GM19240 (cell line): ENCODE data around the gene NDUFA6.
"Not testable (repeated sequence)": the region's sequence is repeated elsewhere in the genome, so short reads cannot be mapped to it uniquely, and the experiment has no call there.

Source experiments
- DNase-seq: peaks from one replicate; pipeline ENCODE4 v3.0.0; 2011; ENCODE audit warnings: low spot score; ENCODE audit not compliant: insufficient read length

NDUFA6 gene

DNA sequence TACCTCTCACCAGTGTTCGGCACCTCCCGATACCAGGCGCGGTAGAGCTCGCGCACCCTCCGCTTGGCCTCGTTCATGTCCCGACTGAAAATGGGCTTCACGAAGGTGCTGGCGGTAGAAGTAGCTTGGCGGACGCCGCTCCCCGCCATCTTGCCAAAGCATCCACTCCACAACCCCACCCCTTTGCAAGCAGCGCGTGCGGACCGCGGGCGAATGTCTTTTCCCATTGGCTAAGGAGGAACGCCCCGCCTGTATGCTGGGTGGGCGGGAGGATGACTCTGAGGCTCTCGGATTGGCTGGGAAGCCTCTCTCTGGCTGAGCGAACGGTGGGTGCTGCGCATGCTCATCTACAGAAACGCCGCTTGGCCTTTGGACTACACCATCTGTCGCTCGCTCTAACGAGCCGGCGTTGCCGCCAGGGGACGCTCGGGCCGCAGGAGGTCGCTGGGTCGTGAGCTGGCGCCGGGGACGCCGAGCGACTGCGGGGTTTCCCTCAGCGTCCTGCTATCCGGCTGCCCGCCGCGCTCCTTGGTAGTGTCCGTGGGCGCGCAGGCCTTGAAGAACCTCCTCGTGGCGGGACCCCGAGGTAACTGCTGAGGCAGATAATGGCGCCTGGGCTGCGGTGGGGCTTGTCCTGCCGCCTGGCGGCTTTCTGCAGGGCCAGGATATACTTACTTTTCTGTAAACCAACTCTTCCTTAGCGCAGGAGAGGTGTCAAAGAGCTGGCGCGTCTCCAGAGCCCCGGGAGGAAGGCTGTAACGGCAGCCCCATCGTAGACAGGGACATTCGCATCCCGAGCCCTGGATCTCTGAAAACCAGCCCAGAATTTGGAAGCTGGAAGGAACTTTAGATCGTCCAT lies at the start of gene NDUFA6:
Gene NDUFA6, minus strand, starts transcription at position 177 of the 859 bp plus-strand sequence. Its CDS starts 28 bp downstream, at position 149.
- peak; percentile 90 for DNase-seq

DNA sequence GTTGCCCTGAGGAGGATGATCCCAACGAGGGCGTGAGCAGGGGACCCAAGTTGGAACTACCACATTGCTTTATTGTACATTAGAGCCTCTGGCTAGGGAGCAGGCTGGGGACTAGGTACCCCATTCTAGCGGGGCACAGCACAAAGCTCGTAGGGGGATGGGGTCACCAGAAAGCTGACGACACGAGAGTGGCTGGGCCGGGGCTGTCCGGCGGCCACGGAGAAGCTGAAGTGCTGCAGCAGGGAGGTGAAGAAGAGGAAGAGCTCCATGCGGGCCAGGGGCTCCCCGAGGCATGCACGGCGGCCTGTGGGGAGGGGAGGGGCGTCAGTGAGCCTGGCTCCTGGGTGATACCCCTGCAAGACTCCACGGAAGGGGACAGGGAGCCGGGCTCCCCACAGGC lies 49.6 kb upstream of the NDUFA6 start:
- not testable (repeated sequence) for DNase-seq

DNA sequence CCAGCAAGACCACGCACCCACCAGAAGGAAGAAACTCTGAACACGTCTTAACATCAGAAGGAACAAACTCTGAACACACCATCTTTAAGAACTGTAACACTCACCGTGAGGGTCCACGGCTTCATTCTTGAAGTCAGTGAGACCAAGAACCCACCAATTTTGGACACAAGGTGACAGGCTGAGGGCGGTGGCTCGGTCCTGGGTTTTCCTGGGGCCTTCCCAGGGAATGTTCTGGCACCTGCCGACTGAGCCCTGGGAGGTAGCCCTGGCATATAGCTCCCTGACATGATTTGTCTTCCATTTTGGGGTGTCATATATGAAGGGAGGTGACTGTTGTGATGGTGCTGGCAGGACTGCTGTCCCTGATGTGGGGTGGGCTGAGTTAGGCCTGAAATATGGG lies 48.9 kb upstream of the NDUFA6 start:
- not testable (repeated sequence) for DNase-seq

DNA sequence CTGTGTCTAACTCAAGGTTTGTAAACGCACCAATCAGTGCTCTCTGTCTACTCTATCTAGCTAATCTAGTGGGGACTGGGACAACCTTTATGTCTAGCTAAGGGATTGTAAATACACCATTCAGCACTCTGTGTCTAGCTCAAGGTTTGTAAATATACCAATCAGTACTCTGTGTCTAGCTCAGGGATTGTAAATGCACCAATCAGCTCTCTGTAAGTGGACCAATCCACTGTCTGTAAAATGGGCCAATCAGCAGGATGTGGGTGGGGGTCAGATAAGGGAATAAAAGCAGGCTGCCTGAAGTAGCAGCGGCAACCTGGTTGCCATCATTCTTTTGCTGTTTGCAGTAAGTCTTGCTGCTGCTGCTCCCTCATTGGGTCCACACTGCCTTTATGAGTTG lies 48.4 kb upstream of the NDUFA6 start:
- DNase-seq: no peak

DNA sequence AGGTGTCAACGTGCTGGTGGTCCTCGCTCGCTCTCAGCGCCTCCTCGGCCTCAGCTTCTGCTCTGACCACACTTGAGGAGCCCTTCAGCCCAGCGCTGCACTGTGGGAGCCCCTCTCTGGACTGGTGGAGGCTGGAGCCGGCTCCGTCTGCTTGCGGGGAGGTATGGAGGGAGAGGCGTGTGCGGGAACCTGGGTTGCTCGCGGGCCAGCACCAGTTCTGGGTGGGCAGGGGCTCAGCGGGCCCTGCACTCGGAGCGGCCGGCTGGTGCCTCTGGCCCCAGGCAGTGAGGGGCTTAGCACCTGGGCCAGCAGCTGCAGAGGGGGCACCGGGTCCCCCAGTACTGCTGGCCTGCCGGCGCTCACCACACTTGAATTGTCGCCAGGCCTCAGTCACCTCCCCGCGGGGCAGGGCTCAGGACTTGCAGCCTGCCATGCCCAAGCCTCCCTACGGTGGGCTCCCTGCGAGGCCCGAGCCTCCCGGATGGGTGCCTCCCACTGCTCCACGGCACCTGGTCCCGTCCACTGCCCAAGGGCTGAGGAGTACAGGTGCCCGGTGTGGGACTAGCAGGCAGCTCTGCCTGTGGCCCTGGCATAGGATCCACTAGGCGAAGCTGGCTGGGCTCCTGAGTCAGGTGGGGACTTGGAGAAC lies 47.7 kb upstream of the NDUFA6 start:
- DNase-seq: no peak

DNA sequence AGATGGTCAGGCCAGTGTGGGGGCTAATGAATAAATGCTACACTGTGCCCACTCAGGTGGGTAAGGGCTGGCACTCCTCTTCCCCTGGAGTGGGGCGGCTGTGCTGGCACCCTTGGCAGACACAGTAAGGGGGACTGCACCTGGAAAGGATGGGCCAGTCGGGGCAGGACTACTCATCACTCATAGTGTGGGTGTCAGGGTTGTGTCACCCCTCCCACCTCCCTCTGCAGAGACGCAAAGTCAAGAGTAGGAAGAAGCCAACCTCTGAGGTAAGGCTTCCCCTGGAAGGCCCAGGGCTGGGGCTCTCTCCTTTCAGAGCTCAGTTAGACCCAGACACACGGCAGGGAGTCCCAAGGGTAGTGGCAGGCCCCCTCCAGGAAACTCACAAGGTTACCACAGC lies 45.1 kb upstream of the NDUFA6 start:
- DNase-seq: not testable (repeated sequence)

DNA sequence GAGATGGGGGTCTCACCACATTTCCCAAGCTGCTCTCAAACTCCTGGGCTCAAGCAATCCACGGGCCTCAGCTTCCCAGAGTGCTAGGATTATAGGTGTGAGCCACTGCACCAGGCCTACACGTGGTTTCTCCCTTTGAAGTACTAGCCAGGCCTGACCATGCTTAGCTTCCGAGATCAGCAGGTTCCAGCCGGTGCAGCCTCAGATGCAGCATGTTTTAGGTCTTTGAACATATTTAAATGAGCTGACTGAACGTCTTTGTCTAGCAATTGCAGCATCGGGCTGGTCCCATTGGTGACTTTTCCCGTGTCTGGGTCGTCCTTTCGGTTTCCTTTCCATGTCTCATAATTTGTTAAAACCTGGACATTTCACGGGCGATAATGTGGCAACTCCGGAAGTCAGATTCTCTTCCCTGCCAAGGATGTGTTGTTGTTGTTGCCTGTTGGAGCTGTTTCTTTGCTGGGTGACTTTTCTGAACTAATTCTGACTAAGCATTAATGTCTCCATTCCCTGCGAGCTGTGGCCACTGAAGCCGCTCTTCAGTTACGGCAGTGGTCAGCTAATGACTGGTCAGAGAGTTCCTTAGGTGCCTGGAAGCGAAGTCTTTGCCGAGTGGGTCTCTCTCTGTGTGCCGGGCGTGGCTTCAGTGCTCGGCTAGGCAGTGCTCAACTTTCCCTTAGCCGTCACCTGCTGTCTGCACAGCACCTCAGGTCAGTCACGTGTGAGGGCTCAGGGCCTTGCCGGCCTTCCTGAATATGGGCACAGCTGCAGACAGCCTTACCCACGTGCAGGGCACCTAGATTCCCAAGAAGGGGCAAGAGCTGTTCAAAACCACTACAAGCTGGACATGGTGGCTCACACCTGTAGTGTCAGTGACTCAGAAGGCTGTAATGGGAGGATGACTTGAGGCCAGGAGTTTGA lies 43.8 kb upstream of the NDUFA6 start:
- no peak for DNase-seq

DNA sequence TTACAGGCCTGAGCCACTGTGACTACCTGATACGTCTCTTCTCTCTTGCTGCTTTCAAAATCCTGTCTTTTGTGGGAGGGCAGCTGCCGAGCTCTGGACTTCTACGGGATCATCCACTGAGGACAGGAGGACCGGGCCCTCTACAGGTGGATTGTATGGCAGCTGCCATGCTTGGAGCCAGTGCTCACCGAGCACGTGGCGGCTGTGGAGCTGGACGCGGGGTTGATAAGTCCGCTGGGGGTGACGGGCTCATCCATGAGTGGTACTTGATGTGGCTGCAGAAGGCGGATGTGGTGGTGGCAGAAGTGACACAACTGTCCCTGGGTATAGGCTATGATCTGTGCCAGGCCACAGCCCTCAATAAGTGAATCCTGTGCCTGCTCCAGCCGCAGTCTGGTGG lies 41.9 kb upstream of the NDUFA6 start:
- no peak for DNase-seq

DNA sequence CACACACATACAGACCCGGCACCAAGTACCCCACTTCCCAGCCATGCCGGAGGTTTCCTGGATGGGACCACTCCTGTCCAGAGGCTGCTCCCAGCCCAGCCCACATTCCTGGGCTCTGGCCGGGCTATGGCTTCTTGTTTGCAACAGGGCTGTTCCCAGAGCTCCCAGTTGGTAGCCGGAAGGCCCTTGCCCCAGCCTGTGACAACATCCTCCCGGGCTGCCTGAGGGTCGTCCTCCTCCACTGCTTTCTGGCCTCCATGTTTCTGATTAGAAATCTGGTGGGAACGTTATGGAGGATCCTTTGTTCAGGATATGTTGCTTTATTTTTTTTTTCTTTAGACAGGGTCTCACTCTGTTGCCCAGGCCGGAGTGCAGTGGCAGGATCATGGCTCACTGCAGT lies 41.0 kb upstream of the NDUFA6 start:
- DNase-seq: no peak

DNA sequence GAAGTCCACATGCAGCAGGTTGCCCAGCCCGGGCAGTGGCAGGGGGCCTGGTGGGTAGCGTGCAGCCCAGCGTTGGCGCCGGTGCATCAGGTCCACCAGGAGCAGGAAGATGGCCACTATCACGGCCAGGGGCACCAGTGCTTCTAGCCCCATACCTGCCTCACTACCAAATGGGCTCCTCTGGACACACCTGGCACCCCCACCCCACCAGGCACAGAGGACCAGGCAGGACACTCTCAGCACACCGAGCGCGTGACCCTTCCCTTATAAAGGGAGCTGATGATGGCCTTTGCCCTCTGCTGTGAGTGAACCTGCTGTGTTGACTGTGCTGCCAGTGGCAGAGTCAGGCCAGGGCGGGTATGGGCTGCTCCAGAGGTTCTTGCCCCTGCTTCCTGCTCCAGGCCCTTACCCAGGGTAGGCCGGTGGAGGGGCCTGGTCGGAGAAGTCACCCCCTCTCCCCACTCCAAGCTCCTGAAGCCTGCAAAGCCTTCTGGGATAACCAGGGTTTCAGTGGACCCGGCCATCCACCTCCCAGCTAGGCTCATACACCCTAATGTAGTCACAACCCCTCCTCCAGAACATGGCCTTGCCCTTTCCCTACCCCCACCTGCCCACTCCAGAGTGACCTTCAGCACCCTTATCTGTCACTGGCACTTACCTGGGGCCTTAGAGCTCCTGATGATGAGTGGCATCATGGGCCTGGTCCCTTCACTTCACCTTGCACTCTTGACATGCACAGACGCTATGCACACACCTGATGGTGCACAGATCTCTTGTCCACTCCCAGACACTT lies 40.3 kb upstream of the NDUFA6 start, which contains the start of gene CYP2D6:
Gene CYP2D6, minus strand, starts transcription at position 172 of the 793 bp plus-strand sequence. Its CDS starts 19 bp downstream, at position 153.
- DNase-seq: not testable (repeated sequence)

DNA sequence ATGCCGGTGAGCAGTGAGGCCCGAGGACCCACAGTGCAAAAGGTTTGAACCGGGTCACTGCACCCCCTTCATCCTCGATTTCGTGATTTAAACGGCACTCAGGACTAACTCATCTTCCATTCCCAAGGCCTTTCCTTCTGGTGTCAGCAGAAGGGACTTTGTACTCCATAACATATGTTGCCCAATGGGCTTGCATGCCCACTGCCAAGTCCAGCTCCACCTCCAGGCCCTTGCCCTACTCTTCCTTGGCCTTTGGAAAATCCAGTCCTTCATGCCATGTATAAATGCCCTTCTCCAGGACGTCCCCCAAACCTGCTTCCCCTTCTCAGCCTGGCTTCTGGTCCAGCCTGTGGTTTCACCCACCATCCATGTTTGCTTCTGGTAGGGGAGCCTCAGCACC lies 39.6 kb upstream of the NDUFA6 start:
- not testable (repeated sequence) for DNase-seq

DNA sequence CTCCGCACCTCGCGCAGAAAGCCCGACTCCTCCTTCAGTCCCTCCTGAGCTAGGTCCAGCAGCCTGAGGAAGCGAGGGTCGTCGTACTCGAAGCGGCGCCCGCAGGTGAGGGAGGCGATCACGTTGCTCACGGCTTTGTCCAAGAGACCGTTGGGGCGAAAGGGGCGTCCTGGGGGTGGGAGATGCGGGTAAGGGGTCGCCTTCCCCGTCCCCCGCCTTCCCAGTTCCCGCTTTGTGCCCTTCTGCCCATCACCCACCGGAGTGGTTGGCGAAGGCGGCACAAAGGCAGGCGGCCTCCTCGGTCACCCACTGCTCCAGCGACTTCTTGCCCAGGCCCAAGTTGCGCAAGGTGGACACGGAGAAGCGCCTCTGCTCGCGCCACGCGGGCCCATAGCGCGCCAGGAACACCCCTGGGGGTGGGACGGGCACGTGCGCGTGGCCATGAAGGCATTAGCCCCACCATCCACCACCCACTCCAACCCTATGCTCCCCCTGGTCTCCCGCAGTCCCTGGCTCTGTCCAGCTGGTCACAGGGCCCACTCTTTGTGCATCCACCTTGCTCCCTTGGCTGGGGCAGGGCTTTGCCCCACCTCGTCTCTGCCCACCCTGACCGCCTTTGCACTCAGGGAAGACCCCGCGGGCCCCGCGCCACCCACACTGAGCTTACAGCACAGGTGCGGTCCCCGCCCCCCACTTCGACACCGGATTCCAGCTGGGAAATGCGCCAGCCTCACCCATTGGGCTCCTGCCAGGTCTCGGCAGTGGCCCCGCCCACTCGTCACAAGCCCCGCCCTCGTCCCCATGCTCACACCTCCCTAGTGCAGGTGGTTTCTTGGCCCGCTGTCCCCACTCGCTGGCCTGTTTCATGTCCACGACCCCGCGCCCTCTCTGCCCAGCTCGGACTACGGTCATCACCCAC lies 38.5 kb upstream of the NDUFA6 start:
- DNase-seq: not testable (repeated sequence)

DNA sequence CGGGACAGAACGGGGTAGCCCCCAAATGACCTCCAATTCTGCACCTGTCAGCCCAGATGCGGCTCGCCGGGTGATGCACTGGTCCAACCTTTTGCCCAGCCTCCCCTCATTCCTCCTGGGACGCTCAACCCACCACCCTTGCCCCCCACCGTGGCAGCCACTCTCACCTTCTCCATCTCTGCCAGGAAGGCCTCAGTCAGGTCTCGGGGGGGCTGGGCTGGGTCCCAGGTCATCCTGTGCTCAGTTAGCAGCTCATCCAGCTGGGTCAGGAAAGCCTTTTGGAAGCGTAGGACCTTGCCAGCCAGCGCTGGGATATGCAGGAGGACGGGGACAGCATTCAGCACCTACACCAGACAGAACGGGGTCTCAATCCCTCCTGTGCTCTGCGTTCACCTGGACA lies 37.4 kb upstream of the NDUFA6 start:
- not testable (repeated sequence) for DNase-seq

DNA sequence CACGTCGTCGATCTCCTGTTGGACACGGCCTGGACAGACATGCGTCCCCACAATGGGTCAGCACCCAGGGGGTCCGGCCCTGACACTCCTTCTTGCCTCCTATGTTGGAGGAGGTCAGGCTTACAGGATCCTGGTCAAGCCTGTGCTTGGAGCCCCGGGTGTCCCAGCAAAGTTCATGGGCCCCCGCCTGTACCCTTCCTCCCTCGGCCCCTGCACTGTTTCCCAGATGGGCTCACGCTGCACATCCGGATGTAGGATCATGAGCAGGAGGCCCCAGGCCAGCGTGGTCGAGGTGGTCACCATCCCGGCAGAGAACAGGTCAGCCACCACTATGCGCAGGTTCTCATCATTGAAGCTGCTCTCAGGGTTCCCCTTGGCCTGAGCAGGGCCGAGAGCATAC lies 37.0 kb upstream of the NDUFA6 start:
- no peak for DNase-seq

DNA sequence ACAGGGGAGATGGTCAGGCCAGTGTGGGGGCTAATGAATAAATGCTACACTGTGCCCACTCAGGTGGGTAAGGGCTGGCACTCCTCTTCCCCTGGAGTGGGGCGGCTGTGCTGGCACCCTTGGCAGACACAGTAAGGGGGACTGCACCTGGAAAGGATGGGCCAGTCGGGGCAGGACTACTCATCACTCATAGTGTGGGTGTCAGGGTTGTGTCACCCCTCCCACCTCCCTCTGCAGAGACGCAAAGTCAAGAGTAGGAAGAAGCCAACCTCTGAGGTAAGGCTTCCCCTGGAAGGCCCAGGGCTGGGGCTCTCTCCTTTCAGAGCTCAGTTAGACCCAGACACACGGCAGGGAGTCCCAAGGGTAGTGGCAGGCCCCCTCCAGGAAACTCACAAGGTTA lies 33.0 kb upstream of the NDUFA6 start:
- not testable (repeated sequence) for DNase-seq

DNA sequence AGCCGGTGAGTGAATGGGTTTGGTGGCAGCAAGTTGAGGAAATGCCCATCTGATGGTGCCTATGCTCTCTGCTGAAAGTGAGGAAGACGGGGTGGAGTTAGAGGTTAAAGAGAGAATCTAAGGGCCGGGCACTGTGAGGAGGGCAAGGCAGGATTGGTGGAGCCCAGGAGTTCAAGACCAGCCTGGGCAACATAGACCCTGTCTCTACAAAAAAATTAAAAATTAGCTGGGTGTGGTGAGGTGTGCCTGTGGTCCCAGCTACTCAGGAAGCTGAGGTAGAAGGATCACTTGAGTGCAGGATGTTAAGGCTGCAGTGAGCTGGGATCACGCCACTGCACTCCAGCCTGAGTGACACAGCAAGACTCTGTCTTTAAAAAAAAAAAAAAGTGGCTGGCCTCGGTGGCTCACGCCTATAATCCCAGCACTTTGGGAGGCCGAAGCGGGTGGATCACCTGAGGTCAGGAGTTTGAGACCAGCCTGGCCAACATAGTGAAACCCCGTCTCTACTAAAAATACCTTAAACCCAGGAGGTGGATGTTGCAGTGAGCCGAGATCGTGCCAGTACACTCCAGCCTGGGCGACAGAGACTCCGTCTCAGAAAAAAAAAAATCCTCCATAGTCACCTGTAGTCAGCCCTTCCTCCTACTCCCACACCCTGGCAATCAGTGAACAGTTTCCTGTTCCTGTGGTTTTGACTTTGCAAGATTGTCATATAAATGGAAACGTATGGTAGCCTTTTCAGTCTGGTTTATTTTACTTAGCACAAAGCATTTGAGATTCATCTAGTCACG lies 29.9 kb upstream of the NDUFA6 start:
- DNase-seq: not testable (repeated sequence)

DNA sequence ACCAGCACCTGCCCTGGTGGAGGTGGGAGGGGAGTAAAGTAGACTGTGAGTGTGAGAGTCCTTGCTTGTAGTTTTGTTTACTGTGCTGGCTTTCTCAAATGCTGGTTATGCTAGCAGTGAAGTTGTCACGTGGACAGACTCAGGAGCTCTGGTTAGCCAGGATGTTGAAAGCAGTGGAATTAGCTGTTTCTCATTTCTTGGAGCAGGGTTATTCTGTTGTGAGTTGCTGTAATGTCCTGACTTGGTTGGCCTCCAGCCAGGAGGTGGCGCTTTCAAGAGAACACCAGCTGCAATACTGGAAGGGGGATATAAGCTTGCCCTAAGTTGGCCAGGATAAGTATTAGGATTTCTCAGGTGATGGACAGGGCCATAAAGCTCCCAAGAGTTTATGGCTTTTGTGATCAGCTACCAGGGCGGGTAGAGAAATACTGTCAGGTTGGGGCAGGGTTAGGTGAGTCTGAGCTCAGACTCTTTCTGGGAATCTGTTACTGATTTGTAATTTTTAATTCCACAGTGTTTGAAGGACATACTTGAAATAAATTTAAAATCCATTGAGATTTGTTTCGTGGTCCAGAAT lies 26.4 kb upstream of the NDUFA6 start:
- DNase-seq: no peak

DNA sequence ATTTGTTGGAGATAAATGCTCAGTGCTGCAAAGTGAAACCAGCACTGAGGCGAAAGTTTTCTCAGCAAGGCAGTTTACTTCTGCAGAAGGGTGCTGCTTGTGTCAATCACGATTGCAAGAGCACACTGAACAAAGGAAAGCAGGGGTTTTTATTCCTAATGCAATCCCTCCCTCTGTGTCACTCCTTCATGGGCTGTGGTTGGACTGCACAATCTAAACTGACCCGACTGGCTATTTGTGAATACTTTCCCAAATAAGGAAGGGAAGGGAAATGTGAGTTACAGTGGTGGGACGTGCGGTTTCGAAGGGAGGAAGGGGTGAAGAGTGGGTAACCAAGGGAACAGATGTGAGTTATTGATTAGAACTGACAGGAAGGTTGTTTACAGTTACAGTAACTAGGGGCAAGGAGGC lies 24.9 kb upstream of the NDUFA6 start:
- DNase-seq: not testable (repeated sequence)
